ENCODE results near the gene CAPN10.
A peak's percentile ranks its signal among the peaks of the same experiment; 100 is the strongest.

CAPN10 gene

DNA sequence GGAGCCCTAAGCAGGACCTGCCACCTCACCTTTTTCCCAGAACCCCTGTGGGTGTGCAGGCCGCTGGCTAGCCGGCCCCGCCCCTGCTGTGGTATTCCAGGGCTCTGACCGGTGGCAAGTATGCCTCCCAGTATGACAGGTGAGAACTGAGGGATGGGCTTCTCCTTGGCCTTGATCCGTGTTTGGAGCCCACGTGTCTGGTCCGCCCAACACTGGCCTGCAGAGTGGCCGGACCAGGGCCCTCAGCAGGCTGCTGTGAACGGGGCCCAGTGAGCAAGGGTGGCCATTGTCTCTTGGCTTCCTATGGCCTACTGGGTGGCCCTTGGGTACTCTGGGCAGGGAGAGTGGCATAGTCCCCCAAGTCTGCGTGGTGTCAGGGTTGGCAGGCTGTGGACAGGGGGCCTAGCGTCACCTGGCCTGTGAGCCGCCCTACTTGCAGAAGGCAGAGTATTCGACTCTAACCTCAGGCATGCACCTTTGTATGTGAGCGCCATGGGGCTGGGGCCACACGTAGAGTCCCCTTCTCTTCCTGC, 16.5 kb upstream of the CAPN10 start:
- H3K36me3 Mint-ChIP-seq (ENCODE audit: low read depth): no peaks in the 10 kb centered on the region
- H3K9me3 Mint-ChIP-seq: no peaks in the 10 kb centered on the region
- no peak overlapping the region for H3K27ac Mint-ChIP-seq
- peaks cover 6% of the 10 kb centered on the region for H3K4me1 Mint-ChIP-seq
- peaks cover 5% of the 10 kb centered on the region for H3K27me3 Mint-ChIP-seq (ENCODE audit: low read depth)
- peak overlapping the region; percentile 29 to 81 (median 77) for H3K4me3 Mint-ChIP-seq
- no peak for TF ChIP-seq CTCF (IDR thresholded peaks at IDR 0.05; ENCODE audit: unreplicated experiment in 3 of 3)

GRCh38 chr2:240570531-240571313, 15.8 kb upstream of the CAPN10 start:
- Mint-ChIP-seq H3K36me3 (ENCODE audit: low read depth) (no peaks in the 10 kb centered on the region), H3K4me3 (peak overlapping the region in 1 of 3 experiments; percentile 4), H3K27ac (no peak overlapping the region), H3K4me1 (peaks cover 6% of the 10 kb centered on the region), H3K27me3 (ENCODE audit: low read depth) (peaks cover 5% of the 10 kb centered on the region), H3K9me3 (no peaks in the 10 kb centered on the region)
- TF ChIP-seq CTCF (IDR thresholded peaks at IDR 0.05; ENCODE audit: unreplicated experiment in 3 of 3): no peak

- H3K36me3 Mint-ChIP-seq (ENCODE audit: low read depth): no peaks in the 10 kb centered on the region
- H3K4me1 Mint-ChIP-seq: peaks cover 6% of the 10 kb centered on the region
- H3K4me3 Mint-ChIP-seq: peak overlapping the region in 1 of 3 experiments; percentile 4
- no peak for TF ChIP-seq CTCF (IDR thresholded peaks at IDR 0.05; ENCODE audit: unreplicated experiment in 3 of 3)
- H3K9me3 Mint-ChIP-seq: no peaks in the 10 kb centered on the region
- H3K27ac Mint-ChIP-seq: no peak overlapping the region
- H3K27me3 Mint-ChIP-seq (ENCODE audit: low read depth): peaks cover 5% of the 10 kb centered on the region
Observed at GRCh38 chr2:240571314-240571973, 15.1 kb upstream of the CAPN10 start.

DNA sequence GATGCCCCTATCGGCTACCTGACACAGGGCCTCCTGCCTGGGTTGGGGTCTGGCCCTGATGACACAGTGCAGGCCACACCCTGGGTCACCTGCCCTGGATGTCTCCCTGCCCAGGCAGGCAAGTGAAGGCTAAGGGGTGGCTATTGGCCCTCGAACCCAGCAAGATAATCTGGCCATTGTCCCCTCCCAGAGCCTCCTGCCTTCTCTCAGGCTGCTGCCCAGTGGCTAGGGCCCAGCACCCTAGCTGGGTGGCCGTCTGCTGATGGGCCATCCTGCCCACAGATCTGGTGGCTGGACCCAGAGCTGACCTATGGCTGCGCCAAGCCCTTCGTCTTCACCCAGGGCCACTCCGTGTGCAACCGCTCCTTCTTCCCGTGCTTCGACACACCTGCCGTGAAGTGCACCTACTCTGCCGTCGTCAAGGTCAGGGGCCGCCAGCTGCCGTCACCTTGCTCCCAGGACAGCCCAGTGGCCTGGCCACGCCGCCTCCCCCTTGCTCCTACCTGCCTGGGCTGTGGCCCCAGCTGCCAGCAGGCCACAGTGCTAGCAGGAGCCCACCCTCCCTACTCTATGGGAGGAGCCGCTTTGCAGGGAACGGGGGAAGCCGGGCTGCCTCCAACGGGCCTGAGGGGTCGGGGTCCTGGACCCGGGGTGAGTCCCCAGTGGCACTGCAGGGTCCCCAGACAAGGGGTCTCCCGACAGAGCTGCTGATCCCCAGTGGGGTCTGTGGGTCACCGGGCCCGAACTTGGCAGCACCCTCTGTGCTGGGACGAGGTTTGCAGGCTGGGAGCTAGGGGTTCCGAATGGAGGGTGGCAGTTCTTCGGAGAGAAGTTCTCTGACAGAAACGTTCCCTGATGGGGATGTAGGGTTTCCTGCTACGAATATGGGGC, 14.1 kb upstream of the CAPN10 start:
- H3K9me3 Mint-ChIP-seq: no peaks in the 10 kb centered on the region
- no peak for TF ChIP-seq CTCF (IDR thresholded peaks at IDR 0.05; ENCODE audit: unreplicated experiment in 3 of 3)
- H3K4me1 Mint-ChIP-seq: peaks cover 6% of the 10 kb centered on the region
- H3K36me3 Mint-ChIP-seq (ENCODE audit: low read depth): no peaks in the 10 kb centered on the region
- H3K27ac Mint-ChIP-seq: no peak overlapping the region
- no peak overlapping the region for H3K4me3 Mint-ChIP-seq
- peaks cover 5% of the 10 kb centered on the region for H3K27me3 Mint-ChIP-seq (ENCODE audit: low read depth)

GRCh38 chr2:240573071-240573515, 13.4 kb upstream of the CAPN10 start:
- no peaks in the 10 kb centered on the region for H3K27me3 Mint-ChIP-seq (ENCODE audit: low read depth)
- H3K4me3 Mint-ChIP-seq: no peak overlapping the region
- no peaks in the 10 kb centered on the region for H3K36me3 Mint-ChIP-seq (ENCODE audit: low read depth)
- no peaks in the 10 kb centered on the region for H3K9me3 Mint-ChIP-seq
- no peak for TF ChIP-seq CTCF (IDR thresholded peaks at IDR 0.05; ENCODE audit: unreplicated experiment in 3 of 3)
- no peak overlapping the region for H3K27ac Mint-ChIP-seq
- no peaks in the 10 kb centered on the region for H3K4me1 Mint-ChIP-seq
